Tibial artery (tissue), 4 donors: Measurements from ENCODE around the gene HDAC4.

ENCODE experiments used
- DNase-seq, 2 donors: peaks; one replicate each; pipeline ENCODE4 v3.0.0-alpha.2; 2019
- H3K27ac ChIP-seq, 2 donors: fragments of 200-600 bp; sonication (generic) in 1 of 2; 1 replicate in 1 of 2; 2 replicates in 1 of 2; pipeline ENCODE4 v1.5.1; 2018 to 2019; ENCODE audit warnings: mild to moderate bottlenecking in 1 of 2
- H3K27me3 ChIP-seq, 2 donors: fragments of 200-600 bp; sonication (generic) in 1 of 2; one replicate each; pipeline versions ENCODE4 v1.5.1 to v1.6.0; 2016 to 2019
- H3K36me3 ChIP-seq, 3 donors: fragments of 200-600 bp; sonication (generic) in 2 of 3; one replicate each; pipeline ENCODE4 v1.5.1; 2016 to 2019; ENCODE audit warnings: mild to moderate bottlenecking in 2 of 3
- H3K4me1 ChIP-seq, 4 donors: fragments of 200-600 bp; sonication (generic) in 2 of 4; 1 replicate in 3 of 4; 2 replicates in 1 of 4; pipeline ENCODE4 v1.5.1; 2016 to 2019
- H3K4me3 ChIP-seq, 2 donors: fragments of 200-600 bp; sonication (generic) in 1 of 2; 1 replicate in 1 of 2; 2 replicates in 1 of 2; pipeline ENCODE4 v1.5.1; 2018 to 2019; ENCODE audit warnings: mild to moderate bottlenecking in 2 of 2
- H3K9me3 ChIP-seq, 3 donors: fragments of 200-600 bp; sonication (generic) in 1 of 3; one replicate each; pipeline ENCODE4 v1.5.1; 2016 to 2019
- CTCF ChIP-seq, 2 experiments: fragments of 200-600 bp in 1 of 2; fragments of 450-650 bp in 1 of 2; IDR thresholded peaks; one replicate each; pipeline ENCODE4 v1.5.1; 2017 to 2019; ENCODE audit warnings: antibody characterized with exemption in 2 of 2, mild to moderate bottlenecking in 1 of 2, moderate library complexity in 1 of 2
- intact Hi-C: fragments of 100-400 bp; cut with DNase I; formaldehyde crosslinking; loops from one replicate; pipeline ENCODE4 v1.15.0; 2023; ENCODE audit warnings: low total_unique reads

HDAC4 gene

GRCh38 chr2:239306274-239307220 is 94.3 kb downstream of the HDAC4 start:
- peak; percentile 19 to 60 for DNase-seq
- H3K9me3 ChIP-seq: no peaks in the 10 kb centered on the region
- H3K4me1 ChIP-seq: peaks cover 0 to 36% (median 26%) of the 10 kb centered on the region in 4 donors
- H3K27ac ChIP-seq: no peak overlapping the region
- H3K27me3 ChIP-seq: no peaks in the 10 kb centered on the region
- intact Hi-C loops: no loop called here
- TF ChIP-seq CTCF (IDR thresholded peaks at IDR 0.05): no peak
- no peaks in the 10 kb centered on the region for H3K36me3 ChIP-seq
- H3K4me3 ChIP-seq: no peak overlapping the region

GRCh38 chr2:239305771-239306170 is 95.0 kb downstream of the HDAC4 start:
- Histone ChIP-seq H3K9me3 (no peaks in the 10 kb centered on the region), H3K36me3 (no peaks in the 10 kb centered on the region), H3K4me1 (peaks cover 0 to 32% (median 22%) of the 10 kb centered on the region in 4 donors), H3K4me3 (no peak overlapping the region), H3K27ac (no peak overlapping the region), H3K27me3 (no peaks in the 10 kb centered on the region)
- intact Hi-C loops: no loop called here
- TF ChIP-seq CTCF (IDR thresholded peaks at IDR 0.05): no peak
- DNase-seq: peak; percentile 12 to 56

GRCh38 chr2:239305222-239305575 is 95.6 kb downstream of the HDAC4 start:
- DNase-seq: peak in 1 of 2 donors; percentile 53
- no peaks in the 10 kb centered on the region for H3K9me3 ChIP-seq
- H3K4me1 ChIP-seq: peaks cover 0 to 26% (median 16%) of the 10 kb centered on the region in 4 donors
- no peak overlapping the region for H3K27ac ChIP-seq
- no peaks in the 10 kb centered on the region for H3K36me3 ChIP-seq
- TF ChIP-seq CTCF (IDR thresholded peaks at IDR 0.05): no peak
- H3K4me3 ChIP-seq: no peak overlapping the region
- intact Hi-C loops: no loop called here
- H3K27me3 ChIP-seq: no peaks in the 10 kb centered on the region

- Histone ChIP-seq H3K4me3 (no peak overlapping the region), H3K9me3 (no peaks in the 10 kb centered on the region), H3K27me3 (no peaks in the 10 kb centered on the region), H3K4me1 (peaks cover 0 to 21% (median 11%) of the 10 kb centered on the region in 4 donors), H3K36me3 (no peaks in the 10 kb centered on the region), H3K27ac (no peak overlapping the region)
- intact Hi-C loops: no loop called here
- no peak for TF ChIP-seq CTCF (IDR thresholded peaks at IDR 0.05)
- peak in 1 of 2 donors; percentile 14 for DNase-seq
Measured at GRCh38 chr2:239304533-239305221, 96.1 kb downstream of the HDAC4 start.

- H3K4me1 ChIP-seq: peaks cover 0 to 16% (median 5%) of the 10 kb centered on the region in 4 donors
- H3K27me3 ChIP-seq: no peaks in the 10 kb centered on the region
- DNase-seq: peak in 1 of 2 donors; percentile 53
Measured at GRCh38 chr2:239303711-239304532, 96.9 kb downstream of the HDAC4 start.

More at GRCh38 chr2:239303711-239304532, 96.9 kb downstream of the HDAC4 start:
- intact Hi-C loops: no loop called here
- H3K27ac ChIP-seq: no peak overlapping the region
- H3K4me3 ChIP-seq: no peak overlapping the region
- no peaks in the 10 kb centered on the region for H3K36me3 ChIP-seq
- no peak for TF ChIP-seq CTCF (IDR thresholded peaks at IDR 0.05)
- H3K9me3 ChIP-seq: no peaks in the 10 kb centered on the region
